ENCODE data around the gene HPCAL1.

HPCAL1 gene

GRCh38 chr2:10338270-10339188 lies 35.8 kb downstream of the HPCAL1 start:
- DNase-seq = no peak

GRCh38 chr2:10339647-10340592 lies 37.2 kb downstream of the HPCAL1 start:
- DNase-seq = no peak

GRCh38 chr2:10340593-10340975 lies 37.9 kb downstream of the HPCAL1 start:
- DNase-seq = no peak

- DNase-seq = no peak
These were observed 38.5 kb downstream of the HPCAL1 start for GRCh38 chr2:10341193-10341592.

- DNase-seq = no peak
These were observed 39.7 kb downstream of the HPCAL1 start for GRCh38 chr2:10342245-10342951.

GRCh38 chr2:10343191-10343590 lies 40.5 kb downstream of the HPCAL1 start:
- no peak for DNase-seq

GRCh38 chr2:10343658-10344057 lies 41.0 kb downstream of the HPCAL1 start:
- no peak for DNase-seq

GRCh38 chr2:10344105-10345066 lies 41.7 kb downstream of the HPCAL1 start:
- peak in 1 of 2 experiments; percentile 25 for DNase-seq

GRCh38 chr2:10345126-10345525 lies 42.4 kb downstream of the HPCAL1 start:
- DNase-seq = no peak

- DNase-seq = no peak
These were observed 43.1 kb downstream of the HPCAL1 start for GRCh38 chr2:10345813-10346212.

GRCh38 chr2:10346929-10347561 lies 44.3 kb downstream of the HPCAL1 start:
- no peak for DNase-seq

- DNase-seq = no peak
These were observed 44.9 kb downstream of the HPCAL1 start for GRCh38 chr2:10347562-10347948.

- DNase-seq = no peak
These were observed 46.2 kb downstream of the HPCAL1 start for GRCh38 chr2:10348891-10349290.

- DNase-seq = no peak
These were observed 48.1 kb downstream of the HPCAL1 start for GRCh38 chr2:10350761-10351160.

- no peak for DNase-seq
These were observed 49.7 kb downstream of the HPCAL1 start for GRCh38 chr2:10352361-10352760.

GRCh38 chr2:10352972-10353371 lies 50.3 kb downstream of the HPCAL1 start:
- DNase-seq = no peak

- no peak for DNase-seq
These were observed 51.2 kb downstream of the HPCAL1 start for GRCh38 chr2:10353931-10354330.

- DNase-seq = no peak
These were observed 51.7 kb downstream of the HPCAL1 start for GRCh38 chr2:10354399-10354798.

- peak; percentile 27 to 80 for DNase-seq
These were observed 53.1 kb downstream of the HPCAL1 start for GRCh38 chr2:10355471-10356438.

GRCh38 chr2:10356439-10356811 lies 53.7 kb downstream of the HPCAL1 start:
- DNase-seq = peak in 1 of 2 experiments; percentile 35
